Measurements from ENCODE around the gene IKBKE. TPM values are rescaled to one million over a fixed set of nuclear protein-coding genes. Genes with fewer than 3 reads are reported as not detected.

Gene IKBKE
- polyA plus RNA-seq, 1 donor from 2014 or later = not detected

- no peaks in the 10 kb centered on the region for H3K79me2 ChIP-seq (replicated peaks; ENCODE audit: insufficient read depth, low read length)
- H3K9me2 ChIP-seq (ENCODE audit: insufficient read depth, low read length) = no peaks in the 10 kb centered on the region
- no peaks in the 10 kb centered on the region for H4K20me1 ChIP-seq (ENCODE audit: insufficient read depth)
- H3K4me2 ChIP-seq (ENCODE audit: low read length) = no peak overlapping the region
- H3K9ac ChIP-seq (ENCODE audit: low read length) = no peak overlapping the region
- no peak overlapping the region for H3K4me3 ChIP-seq (ENCODE audit: low read length)
- no peaks in the 10 kb centered on the region for H3K27me3 ChIP-seq (ENCODE audit: insufficient read depth, low read depth, low read length)
- H3K27ac ChIP-seq (ENCODE audit: low read length) = no peak overlapping the region
- H3F3A ChIP-seq (ENCODE audit: insufficient read depth, low read length, poor library complexity, severe bottlenecking) = no peaks in the 10 kb centered on the region
- H3K9me3 ChIP-seq (ENCODE audit: low read length) = no peaks in the 10 kb centered on the region
- no peaks in the 10 kb centered on the region for H3K36me3 ChIP-seq (ENCODE audit: insufficient read depth, low read length)
- no peak for TF ChIP-seq RAD21 (conservative IDR thresholded peaks at IDR 0.05)
- no peak for TF ChIP-seq TAF1 (IDR thresholded peaks at IDR 0.05; ENCODE audit: low read depth)
- TF ChIP-seq CTCF (IDR thresholded peaks at IDR 0.05; ENCODE audit: poor library complexity, severe bottlenecking) = no peak
- TF ChIP-seq POLR2AphosphoS5 (IDR thresholded peaks at IDR 0.05) = no peak
- TF ChIP-seq EZH2 (IDR thresholded peaks at IDR 0.05; ENCODE audit: borderline replicate concordance, insufficient read depth, low read length, poor library complexity, severe bottlenecking) = no peak
- no peak for TF ChIP-seq SMC3 (conservative IDR thresholded peaks at IDR 0.05; ENCODE audit: poor library complexity)
- no peak for TF ChIP-seq EP300 (conservative IDR thresholded peaks at IDR 0.05; ENCODE audit: poor library complexity, severe bottlenecking)
- TF ChIP-seq MXI1 (conservative IDR thresholded peaks at IDR 0.05; ENCODE audit: poor library complexity, severe bottlenecking) = no peak
- TF ChIP-seq, protein P1, sequence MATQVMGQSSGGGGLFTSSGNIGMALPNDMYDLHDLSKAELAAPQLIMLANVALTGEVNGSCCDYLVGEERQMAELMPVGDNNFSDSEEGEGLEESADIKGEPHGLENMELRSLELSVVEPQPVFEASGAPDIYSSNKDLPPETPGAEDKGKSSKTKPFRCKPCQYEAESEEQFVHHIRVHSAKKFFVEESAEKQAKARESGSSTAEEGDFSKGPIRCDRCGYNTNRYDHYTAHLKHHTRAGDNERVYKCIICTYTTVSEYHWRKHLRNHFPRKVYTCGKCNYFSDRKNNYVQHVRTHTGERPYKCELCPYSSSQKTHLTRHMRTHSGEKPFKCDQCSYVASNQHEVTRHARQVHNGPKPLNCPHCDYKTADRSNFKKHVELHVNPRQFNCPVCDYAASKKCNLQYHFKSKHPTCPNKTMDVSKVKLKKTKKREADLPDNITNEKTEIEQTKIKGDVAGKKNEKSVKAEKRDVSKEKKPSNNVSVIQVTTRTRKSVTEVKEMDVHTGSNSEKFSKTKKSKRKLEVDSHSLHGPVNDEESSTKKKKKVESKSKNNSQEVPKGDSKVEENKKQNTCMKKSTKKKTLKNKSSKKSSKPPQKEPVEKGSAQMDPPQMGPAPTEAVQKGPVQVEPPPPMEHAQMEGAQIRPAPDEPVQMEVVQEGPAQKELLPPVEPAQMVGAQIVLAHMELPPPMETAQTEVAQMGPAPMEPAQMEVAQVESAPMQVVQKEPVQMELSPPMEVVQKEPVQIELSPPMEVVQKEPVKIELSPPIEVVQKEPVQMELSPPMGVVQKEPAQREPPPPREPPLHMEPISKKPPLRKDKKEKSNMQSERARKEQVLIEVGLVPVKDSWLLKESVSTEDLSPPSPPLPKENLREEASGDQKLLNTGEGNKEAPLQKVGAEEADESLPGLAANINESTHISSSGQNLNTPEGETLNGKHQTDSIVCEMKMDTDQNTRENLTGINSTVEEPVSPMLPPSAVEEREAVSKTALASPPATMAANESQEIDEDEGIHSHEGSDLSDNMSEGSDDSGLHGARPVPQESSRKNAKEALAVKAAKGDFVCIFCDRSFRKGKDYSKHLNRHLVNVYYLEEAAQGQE (IDR thresholded peaks at IDR 0.05; ENCODE audit: borderline replicate concordance) = no peak
- H2AFZ ChIP-seq (ENCODE audit: low read depth, low read length) = no peak overlapping the region
Measured at GRCh38 chr1:206490771-206491405, 20.6 kb downstream of the IKBKE start.

GRCh38 chr1:206491616-206492015 is 21.3 kb downstream of the IKBKE start:
- no peak overlapping the region for H3K4me2 ChIP-seq (ENCODE audit: low read length)
- no peaks in the 10 kb centered on the region for H3F3A ChIP-seq (ENCODE audit: insufficient read depth, low read length, poor library complexity, severe bottlenecking)
- no peaks in the 10 kb centered on the region for H3K9me2 ChIP-seq (ENCODE audit: insufficient read depth, low read length)
- no peaks in the 10 kb centered on the region for H3K36me3 ChIP-seq (ENCODE audit: insufficient read depth, low read length)
- H3K27ac ChIP-seq (ENCODE audit: low read length) = no peak overlapping the region
- H3K27me3 ChIP-seq (ENCODE audit: insufficient read depth, low read depth, low read length) = no peaks in the 10 kb centered on the region
- no peaks in the 10 kb centered on the region for H4K20me1 ChIP-seq (ENCODE audit: insufficient read depth)
- H2AFZ ChIP-seq (ENCODE audit: low read depth, low read length) = no peak overlapping the region
- no peak overlapping the region for H3K9ac ChIP-seq (ENCODE audit: low read length)
- H3K79me2 ChIP-seq (replicated peaks; ENCODE audit: insufficient read depth, low read length) = no peaks in the 10 kb centered on the region
- TF ChIP-seq CTCF (IDR thresholded peaks at IDR 0.05; ENCODE audit: poor library complexity, severe bottlenecking) = no peak
- TF ChIP-seq RAD21 (conservative IDR thresholded peaks at IDR 0.05) = no peak
- TF ChIP-seq EZH2 (IDR thresholded peaks at IDR 0.05; ENCODE audit: borderline replicate concordance, insufficient read depth, low read length, poor library complexity, severe bottlenecking) = no peak
- no peak for TF ChIP-seq TAF1 (IDR thresholded peaks at IDR 0.05; ENCODE audit: low read depth)
- TF ChIP-seq MXI1 (conservative IDR thresholded peaks at IDR 0.05; ENCODE audit: poor library complexity, severe bottlenecking) = no peak
- TF ChIP-seq EP300 (conservative IDR thresholded peaks at IDR 0.05; ENCODE audit: poor library complexity, severe bottlenecking) = no peak
- TF ChIP-seq, protein P1 (IDR thresholded peaks at IDR 0.05; ENCODE audit: borderline replicate concordance) = no peak
- TF ChIP-seq POLR2AphosphoS5 (IDR thresholded peaks at IDR 0.05) = no peak
- TF ChIP-seq SMC3 (conservative IDR thresholded peaks at IDR 0.05; ENCODE audit: poor library complexity) = no peak
- H3K4me3 ChIP-seq (ENCODE audit: low read length) = no peak overlapping the region
- H3K9me3 ChIP-seq (ENCODE audit: low read length) = no peaks in the 10 kb centered on the region
